ENCODE data around the gene GATA2. TPM values are rescaled to one million over a fixed set of nuclear protein-coding genes. Genes with fewer than 3 reads are reported as not detected.

The GATA2 gene
- total and polyA plus RNA-seq, 2 of the 8 experiments (the other 6 are each of a cell fraction or from before 2014, with no cell fraction given), result 0.03 to 0.30 TPM

- TF ChIP-seq POU5F1 (IDR thresholded peaks at IDR 0.05; ENCODE audit: low read depth, low read length) (no peak), EGR1 (IDR thresholded peaks at IDR 0.05; ENCODE audit: borderline replicate concordance, low read depth, low read length) (no peak), CREB1 (IDR thresholded peaks at IDR 0.05) (no peak), MAFK (IDR thresholded peaks at IDR 0.05; ENCODE audit: low read depth, low read length) (no peak), GTF2F1 (IDR thresholded peaks at IDR 0.05; ENCODE audit: borderline replicate concordance, low read depth, low read length) (no peak), CBX8 (IDR thresholded peaks at IDR 0.05; ENCODE audit: borderline replicate concordance, low read depth, low read length) (no peak), BRCA1 (IDR thresholded peaks at IDR 0.05; ENCODE audit: low read depth, low read length) (no peak), CEBPB (IDR thresholded peaks at IDR 0.05; ENCODE audit: low read depth, low read length) (no peak), SUZ12 (IDR thresholded peaks at IDR 0.05; ENCODE audit: low read length) (no peak), SAP30 (IDR thresholded peaks at IDR 0.05; ENCODE audit: insufficient read depth, insufficient replicate concordance, low read length) (no peak), KDM5A (IDR thresholded peaks at IDR 0.05; ENCODE audit: low read length) (no peak)
- TF ChIP-seq, protein P1, sequence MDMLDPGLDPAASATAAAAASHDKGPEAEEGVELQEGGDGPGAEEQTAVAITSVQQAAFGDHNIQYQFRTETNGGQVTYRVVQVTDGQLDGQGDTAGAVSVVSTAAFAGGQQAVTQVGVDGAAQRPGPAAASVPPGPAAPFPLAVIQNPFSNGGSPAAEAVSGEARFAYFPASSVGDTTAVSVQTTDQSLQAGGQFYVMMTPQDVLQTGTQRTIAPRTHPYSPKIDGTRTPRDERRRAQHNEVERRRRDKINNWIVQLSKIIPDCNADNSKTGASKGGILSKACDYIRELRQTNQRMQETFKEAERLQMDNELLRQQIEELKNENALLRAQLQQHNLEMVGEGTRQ (IDR thresholded peaks at IDR 0.05; ENCODE audit: low read length), result no peak
Measured at GRCh38 chr3:128490915-128491690, 1.9 kb downstream of the GATA2 start (continued).
